ENCODE measurements around the gene DUSP22. TPM values are rescaled to one million over a fixed set of nuclear protein-coding genes. Genes with fewer than 3 reads are reported as not detected.

Gene DUSP22
- total and polyA plus RNA-seq, 2 of the 8 experiments (the other 6 are each of a cell fraction or from before 2014, with no cell fraction given), result 15.5 to 32.4 TPM

GRCh38 chr6:362231-362923 is 70.1 kb downstream of the DUSP22 start:
- ChIA-PET POLR2A (ENCODE audit: partially characterized antibody) (no interaction called here), CTCF (ENCODE audit: partially characterized antibody) (interaction anchor here (0.7 to 6.4 kb wide), 9 partner anchors 11 to 274 kb away, joined by 3 to 48 read pairs (median 4); no protein-coding TSS in a partner anchor)
- Histone ChIP-seq H3K23me2 (ENCODE audit: low read depth, low read length) (no peaks in the 10 kb centered on the region), H3K4ac (replicated peaks; ENCODE audit: insufficient read length, low read depth, low read length) (no peak overlapping the region), H4K8ac (ENCODE audit: extremely low read depth, insufficient read depth, low read length) (no peak overlapping the region), H3K27ac (ENCODE audit: low read depth, low read length) (no peak overlapping the region), H2AFZ (ENCODE audit: low read length) (no peak overlapping the region), H2BK12ac (ENCODE audit: low read depth, low read length) (no peak overlapping the region), H4K91ac (replicated peaks; ENCODE audit: insufficient read length, low read length) (no peak overlapping the region), H3K18ac (ENCODE audit: extremely low read depth, low read length) (no peak overlapping the region), H2BK5ac (ENCODE audit: low read depth, low read length) (no peak overlapping the region), H3K4me1 (replicated peaks in 1 of 4; ENCODE audit: control insufficient read depth in 3 of 4, insufficient read depth in 4 of 4, low read length in 3 of 4) (no peaks in the 10 kb centered on the region), H4K5ac (ENCODE audit: insufficient read length, low read depth, low read length) (no peak overlapping the region), H2AK5ac (ENCODE audit: low read depth, low read length) (no peak overlapping the region), H3K56ac (replicated peaks; ENCODE audit: insufficient read length, low read depth, low read length) (no peak overlapping the region), H3K79me2 (ENCODE audit: control insufficient read depth in 1 of 2, insufficient read depth in 2 of 2, low read length in 2 of 2) (no peaks in the 10 kb centered on the region; a peak in 1 of 4 replicates), H3K23ac (ENCODE audit: insufficient read length) (no peak overlapping the region), H2BK20ac (ENCODE audit: low read length) (no peak overlapping the region), H3K4me2 (ENCODE audit: insufficient read depth in 1 of 2, low read depth in 2 of 2, low read length in 2 of 2) (no peak overlapping the region), H2BK15ac (ENCODE audit: low read length) (no peak overlapping the region), H3K79me1 (ENCODE audit: low read depth, low read length) (no peaks in the 10 kb centered on the region), H3K36me3 (ENCODE audit: control insufficient read depth in 2 of 4, insufficient read depth in 4 of 4, low read length in 3 of 4) (no peaks in the 10 kb centered on the region; a peak in 1 of 8 replicates), H3K14ac (ENCODE audit: insufficient read length) (no peak overlapping the region), H3K9me3 (ENCODE audit: insufficient read depth in 2 of 2, low read depth in 1 of 2, low read length in 1 of 2) (peaks cover 54 to 89% of the 10 kb centered on the region in 2 experiments), H3K4me3 (ENCODE audit: extremely low read depth in 1 of 4, insufficient read depth in 2 of 4, low read depth in 3 of 4, low read length in 4 of 4) (no peak overlapping the region), H3K27me3 (replicated peaks in 1 of 4; ENCODE audit: control insufficient read depth in 3 of 4, extremely low read depth in 1 of 4, insufficient read depth in 3 of 4, low read length in 3 of 4) (no peaks in the 10 kb centered on the region; a peak in 1 of 7 replicates), H2BK120ac (replicated peaks; ENCODE audit: low read depth, low read length) (no peak overlapping the region), H4K20me1 (replicated peaks in 1 of 2; ENCODE audit: control insufficient read depth in 1 of 2, insufficient read depth in 2 of 2, low read length in 2 of 2) (no peaks in the 10 kb centered on the region), H3K9ac (replicated peaks in 1 of 4; ENCODE audit: extremely low read depth in 1 of 4, low read depth in 3 of 4, low read length in 3 of 4) (no peak overlapping the region)
- no peak for DNase-seq (ENCODE audit: low read depth in 1 of 2, low spot score in 2 of 2)
- TF ChIP-seq E2F6 (IDR thresholded peaks at IDR 0.05) (no peak), SIN3A (conservative IDR thresholded peaks at IDR 0.05 in 1 of 2, IDR thresholded peaks at IDR 0.05 in 1 of 2; ENCODE audit: low read depth in 1 of 2, low read length in 2 of 2) (no peak)
- FAIRE-seq, result no peak
- WGBS, 2 experiments (ENCODE audit: extremely low coverage in 1 of 2, insufficient coverage in 1 of 2, insufficient read length in 1 of 2, insufficient replicate concordance in 2 of 2, low coverage in 1 of 2, low lambda C conversion rate in 2 of 2, missing lambda C conversion rate in 1 of 2), result 80 to 87% methylated on average over 3 to 14 of the region's 14 CpGs
